ENCODE results near the gene PRICKLE3.
A peak's percentile ranks its signal among the peaks of the same experiment; 100 is the strongest.

The PRICKLE3 gene

GRCh38 chrX:49186125-49187027 is at the start of gene PRICKLE3:
Gene PRICKLE3 (minus strand): TSS chrX:49186373. CDS start chrX:49186297, 76 bp downstream.
- Histone ChIP-seq H3K4me2 (peak within 1 kb of the TSS; percentile 60), H3K4me3 (IDR thresholded peaks at IDR 0.05; ENCODE audit: insufficient read depth, low read depth, low read length) (no peak within 1 kb of the TSS), H3K27me3 (ENCODE audit: insufficient read depth, low read depth) (no peaks in the 10 kb centered on the region), H3K9ac (peak within 1 kb of the TSS; percentile 56), H2AFZ (ENCODE audit: low read depth) (peak within 1 kb of the TSS; percentile 65), H3K4me1 (ENCODE audit: low read depth, poor library complexity, severe bottlenecking) (no peaks in the 10 kb centered on the region), H3K27ac (no peak within 1 kb of the TSS), H4K20me1 (ENCODE audit: insufficient read depth) (no peaks in the 10 kb centered on the region), H3K79me2 (ENCODE audit: insufficient read depth, low read depth) (0 out of 2 replicates have a peak, but pooled peaks cover 4% of the 10 kb centered on the region), H3K36me3 (ENCODE audit: insufficient read depth) (no peaks in the 10 kb centered on the region)
- TF ChIP-seq CTCF (conservative IDR thresholded peaks at IDR 0.05; ENCODE audit: low read depth, low read length): peak; percentile 55

GRCh38 chrX:49233887-49234555 is 47.8 kb upstream of the PRICKLE3 start:
- no peak overlapping the region for H3K4me3 ChIP-seq (IDR thresholded peaks at IDR 0.05; ENCODE audit: insufficient read depth, low read depth, low read length)
- no peak overlapping the region for H2AFZ ChIP-seq (ENCODE audit: low read depth)
- H3K79me2 ChIP-seq (ENCODE audit: insufficient read depth, low read depth): no peaks in the 10 kb centered on the region
- H3K4me1 ChIP-seq (ENCODE audit: low read depth, poor library complexity, severe bottlenecking): peaks cover 8% of the 10 kb centered on the region
- no peak for TF ChIP-seq CTCF (conservative IDR thresholded peaks at IDR 0.05; ENCODE audit: low read depth, low read length)
- no peak overlapping the region for H3K27ac ChIP-seq
- no peaks in the 10 kb centered on the region for H4K20me1 ChIP-seq (ENCODE audit: insufficient read depth)
- no peak overlapping the region for H3K9ac ChIP-seq
- no peaks in the 10 kb centered on the region for H3K27me3 ChIP-seq (ENCODE audit: insufficient read depth, low read depth)
- no peak overlapping the region for H3K4me2 ChIP-seq
- H3K36me3 ChIP-seq (ENCODE audit: insufficient read depth): no peaks in the 10 kb centered on the region

- Histone ChIP-seq H3K27ac (no peak within 1 kb of the TSS), H3K4me2 (no peak within 1 kb of the TSS), H4K20me1 (ENCODE audit: insufficient read depth) (no peaks in the 10 kb centered on the region), H2AFZ (ENCODE audit: low read depth) (no peak within 1 kb of the TSS), H3K9ac (no peak within 1 kb of the TSS), H3K79me2 (ENCODE audit: insufficient read depth, low read depth) (no peaks in the 10 kb centered on the region), H3K36me3 (ENCODE audit: insufficient read depth) (no peaks in the 10 kb centered on the region), H3K4me3 (IDR thresholded peaks at IDR 0.05; ENCODE audit: insufficient read depth, low read depth, low read length) (no peak within 1 kb of the TSS), H3K4me1 (ENCODE audit: low read depth, poor library complexity, severe bottlenecking) (peaks cover 8% of the 10 kb centered on the region), H3K27me3 (ENCODE audit: insufficient read depth, low read depth) (no peaks in the 10 kb centered on the region)
- TF ChIP-seq CTCF (conservative IDR thresholded peaks at IDR 0.05; ENCODE audit: low read depth, low read length): no peak
These were observed 47.0 kb upstream of the PRICKLE3 start, which contains the start of gene CACNA1F for GRCh38 chrX:49233176-49233575. Gene CACNA1F (minus strand): TSS chrX:49233340. CDS start chrX:49233309, 31 bp downstream.

GRCh38 chrX:49232525-49232924 is 46.4 kb upstream of the PRICKLE3 start:
- no peaks in the 10 kb centered on the region for H3K36me3 ChIP-seq (ENCODE audit: insufficient read depth)
- no peak for TF ChIP-seq CTCF (conservative IDR thresholded peaks at IDR 0.05; ENCODE audit: low read depth, low read length)
- H3K4me3 ChIP-seq (IDR thresholded peaks at IDR 0.05; ENCODE audit: insufficient read depth, low read depth, low read length): no peak overlapping the region
- H4K20me1 ChIP-seq (ENCODE audit: insufficient read depth): no peaks in the 10 kb centered on the region
- no peak overlapping the region for H3K4me2 ChIP-seq
- H3K4me1 ChIP-seq (ENCODE audit: low read depth, poor library complexity, severe bottlenecking): peaks cover 8% of the 10 kb centered on the region
- H3K27me3 ChIP-seq (ENCODE audit: insufficient read depth, low read depth): no peaks in the 10 kb centered on the region
- no peak overlapping the region for H3K9ac ChIP-seq
- no peak overlapping the region for H3K27ac ChIP-seq
- H2AFZ ChIP-seq (ENCODE audit: low read depth): no peak overlapping the region
- H3K79me2 ChIP-seq (ENCODE audit: insufficient read depth, low read depth): no peaks in the 10 kb centered on the region

Measured in KMS-11 (cell line).